ENCODE results near the gene DOCK2.

GRCh38 chr5:169881702-169882303 is 244.7 kb downstream of the DOCK2 start:
- no peak for TF ChIP-seq CTCF (IDR thresholded peaks at IDR 0.05; ENCODE audit: borderline replicate concordance, extremely low read depth, low read length, poor library complexity, severe bottlenecking)
- TF ChIP-seq EZH2 (IDR thresholded peaks at IDR 0.05; ENCODE audit: borderline replicate concordance, low read depth, low read length, severe bottlenecking) = no peak
